ENCODE measurements around the gene ATP6V1B1.
"Not testable (repeated sequence)": the region's sequence is repeated elsewhere in the genome, so short reads cannot be mapped to it uniquely, and the experiment has no call there.

Gene ATP6V1B1

GRCh38 chr2:70992945-70993853 lies 57.5 kb downstream of the ATP6V1B1 start:
- DNase-seq: no peak

GRCh38 chr2:70994009-70994698 lies 58.5 kb downstream of the ATP6V1B1 start:
- DNase-seq: peak; percentile 47

GRCh38 chr2:70994699-70995425 lies 59.2 kb downstream of the ATP6V1B1 start, which contains the start of gene TEX261:
TSS of gene TEX261 (minus strand) at chr2:70994873. CDS start at chr2:70994757, 116 bp downstream.
- DNase-seq: peak; percentile 90

GRCh38 chr2:70995426-70995729 lies 59.7 kb downstream of the ATP6V1B1 start:
- no peak for DNase-seq

GRCh38 chr2:70998885-70999284 lies 63.2 kb downstream of the ATP6V1B1 start:
- DNase-seq: not testable (repeated sequence)

- DNase-seq: no peak
Observed at GRCh38 chr2:70999362-70999761, 63.7 kb downstream of the ATP6V1B1 start.

- not testable (repeated sequence) for DNase-seq
Observed at GRCh38 chr2:70999931-71000330, 64.2 kb downstream of the ATP6V1B1 start.

GRCh38 chr2:71000780-71001591 lies 65.3 kb downstream of the ATP6V1B1 start:
- DNase-seq: peak; percentile 79

- no peak for DNase-seq
Observed at GRCh38 chr2:71001592-71001927, 65.9 kb downstream of the ATP6V1B1 start.

GRCh38 chr2:71001981-71002570 lies 66.4 kb downstream of the ATP6V1B1 start:
- DNase-seq: no peak

GRCh38 chr2:71003396-71003795 lies 67.7 kb downstream of the ATP6V1B1 start:
- DNase-seq: no peak

GRCh38 chr2:71003966-71004755 lies 68.5 kb downstream of the ATP6V1B1 start:
- no peak for DNase-seq

- no peak for DNase-seq
Observed at GRCh38 chr2:71004857-71005256, 69.2 kb downstream of the ATP6V1B1 start.

- DNase-seq: no peak
Observed at GRCh38 chr2:71005271-71006202, 69.8 kb downstream of the ATP6V1B1 start.

GRCh38 chr2:71006323-71006722 lies 70.6 kb downstream of the ATP6V1B1 start:
- no peak for DNase-seq

- no peak for DNase-seq
Observed at GRCh38 chr2:71006955-71007799, 71.5 kb downstream of the ATP6V1B1 start.

GRCh38 chr2:71008342-71008741 lies 72.6 kb downstream of the ATP6V1B1 start:
- no peak for DNase-seq

GRCh38 chr2:71011786-71012185 lies 76.1 kb downstream of the ATP6V1B1 start:
- DNase-seq: not testable (repeated sequence)
